ENCODE results near the gene HBA1.
A peak's percentile ranks its signal among the peaks of the same experiment; 100 is the strongest.
"Not testable (repeated sequence)": the region's sequence is repeated elsewhere in the genome, so short reads cannot be mapped to it uniquely, and the experiment has no call there.

HBA1 gene

DNA sequence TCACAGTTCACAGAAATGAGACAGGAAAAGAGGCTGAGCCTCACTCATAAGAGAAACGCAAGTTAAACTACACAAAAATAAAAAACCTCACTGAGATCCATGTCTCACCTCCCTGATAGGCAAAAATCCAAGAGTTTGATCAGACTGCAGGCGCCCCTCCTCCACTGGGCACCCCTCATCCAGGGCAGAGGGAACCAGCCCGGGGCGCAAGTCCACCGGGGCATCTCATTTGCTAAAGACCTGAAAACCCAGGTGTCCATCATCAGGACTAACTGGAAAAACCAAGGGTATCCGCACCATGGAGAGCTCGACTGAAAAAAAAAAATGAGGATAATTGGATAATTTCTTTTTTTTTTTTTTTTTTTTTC, 21.5 kb upstream of the HBA1 start:
- DNase-seq, result peak in 3 of 10 donors; percentile 26 to 58 (median 28)
- intact Hi-C loops (cut with DNase I), result no loop called here

DNA sequence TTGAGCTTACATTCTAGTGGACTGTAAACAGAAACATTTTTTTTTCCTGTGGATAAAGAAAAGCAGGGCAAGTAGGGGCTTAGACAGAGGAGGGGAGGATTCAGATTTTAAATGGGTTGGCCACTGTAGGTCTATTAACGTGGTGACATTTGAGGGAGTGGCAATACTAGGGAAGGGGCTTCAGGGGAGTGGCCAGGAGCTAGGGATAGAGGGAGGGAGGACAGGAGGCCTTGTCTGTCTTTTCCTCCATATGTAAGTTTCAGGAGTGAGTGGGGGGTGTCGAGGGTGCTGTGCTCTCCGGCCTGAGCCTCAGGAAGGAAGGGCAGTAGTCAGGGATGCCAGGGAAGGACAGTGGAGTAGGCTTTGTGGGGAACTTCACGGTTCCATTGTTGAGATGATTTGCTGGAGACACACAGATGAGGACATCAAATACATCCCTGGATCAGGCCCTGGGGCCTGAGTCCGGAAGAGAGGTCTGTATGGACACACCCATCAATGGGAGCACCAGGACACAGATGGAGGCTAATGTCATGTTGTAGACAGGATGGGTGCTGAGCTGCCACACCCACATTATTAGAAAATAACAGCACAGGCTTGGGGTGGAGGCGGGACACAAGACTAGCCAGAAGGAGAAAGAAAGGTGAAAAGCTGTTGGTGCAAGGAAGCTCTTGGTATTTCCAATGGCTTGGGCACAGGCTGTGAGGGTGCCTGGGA, 17.2 kb upstream of the HBA1 start:
- peak in 2 of 10 donors; percentile 20 to 23 for DNase-seq

DNA sequence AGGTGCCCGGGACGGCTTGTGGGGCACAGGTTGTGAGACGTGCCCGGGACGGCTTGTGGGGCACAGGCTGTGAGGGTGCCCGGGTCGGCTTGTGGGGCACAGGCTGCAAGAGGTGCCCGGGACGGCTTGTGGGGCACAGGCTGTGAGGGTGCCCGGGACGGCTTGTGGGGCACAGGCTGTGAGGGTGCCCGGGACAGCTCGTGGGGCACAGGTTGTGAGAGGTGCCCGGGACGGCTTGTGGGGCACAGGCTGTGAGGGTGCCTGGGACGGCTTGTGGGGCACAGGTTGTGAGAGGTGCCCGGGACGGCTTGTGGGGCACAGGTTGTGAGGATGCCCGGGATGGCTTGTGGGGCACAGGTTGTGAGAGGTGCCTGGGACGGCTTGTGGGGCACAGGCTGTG, 16.2 kb upstream of the HBA1 start:
- intact Hi-C loops (cut with DNase I), result not testable (repeated sequence)

More for the DNA sequence above, 17.2 kb upstream of the HBA1 start:
- intact Hi-C loops (cut with DNase I), result no loop called here

DNA sequence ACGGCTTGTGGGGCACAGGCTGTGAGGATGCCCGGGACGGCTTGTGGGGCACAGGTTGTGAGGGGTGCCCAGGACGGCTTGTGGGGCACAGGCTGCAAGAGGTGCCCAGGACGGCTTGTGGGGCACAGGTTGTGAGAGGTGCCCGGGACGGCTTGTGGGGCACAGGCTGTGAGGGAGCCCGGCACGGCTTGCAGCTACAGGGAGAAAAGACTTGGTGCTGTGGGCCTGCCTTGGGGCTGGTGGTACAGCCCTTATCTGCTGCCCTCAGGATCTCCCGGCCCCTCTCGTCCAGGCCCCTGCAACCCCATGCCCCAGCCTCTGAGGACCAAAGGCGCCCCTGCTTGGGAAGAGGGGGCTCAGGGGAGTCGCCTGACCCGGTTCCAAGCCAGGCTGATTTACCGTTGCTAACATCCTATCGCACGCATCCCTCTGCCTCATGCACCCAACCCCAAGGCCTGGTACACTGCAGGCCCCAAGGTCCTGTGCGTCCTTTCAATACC, 15.7 kb upstream of the HBA1 start:
- peak in 1 of 10 donors; percentile 10 for DNase-seq
- intact Hi-C loops (cut with DNase I), result no loop called here

More for the DNA sequence above, 16.2 kb upstream of the HBA1 start:
- peak in 1 of 10 donors; percentile 22 for DNase-seq

DNA sequence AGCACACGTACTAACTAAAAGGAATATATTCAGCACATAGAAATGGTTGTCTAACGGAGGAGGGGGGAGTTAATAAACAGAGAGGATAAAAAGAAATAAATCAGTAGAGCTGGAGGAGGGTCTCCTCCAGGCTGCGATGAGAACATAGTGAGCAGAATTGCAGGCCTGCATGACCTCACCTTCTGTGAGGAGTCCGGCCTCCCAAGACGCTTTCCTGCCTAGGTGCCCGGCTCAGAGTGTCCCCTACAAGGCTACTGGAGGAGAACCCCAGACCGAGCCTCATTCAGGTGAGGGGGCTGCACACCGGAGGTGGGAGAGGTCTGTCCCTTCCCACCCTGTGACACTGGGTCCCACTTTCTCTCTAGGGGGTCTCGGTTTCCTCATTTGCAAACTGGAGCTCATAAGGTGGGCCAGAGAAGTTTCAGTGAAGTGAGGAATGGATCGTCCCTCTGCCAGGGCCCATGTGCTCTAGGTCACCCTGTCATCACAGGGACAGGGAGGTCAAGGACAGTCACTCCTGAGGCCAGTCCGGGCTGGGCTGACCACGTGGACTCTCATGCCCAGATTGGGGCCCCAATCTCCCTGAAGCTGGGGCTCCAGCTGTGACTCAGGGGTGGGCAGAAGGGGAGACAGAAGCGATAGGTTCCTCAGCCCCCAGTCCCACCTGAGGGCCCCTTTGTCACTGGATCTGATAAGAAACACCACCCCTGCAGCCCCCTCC, 14.0 kb upstream of the HBA1 start:
- intact Hi-C loops (cut with DNase I), result no loop called here
- DNase-seq, result peak in 2 of 10 donors; percentile 51 to 59

DNA sequence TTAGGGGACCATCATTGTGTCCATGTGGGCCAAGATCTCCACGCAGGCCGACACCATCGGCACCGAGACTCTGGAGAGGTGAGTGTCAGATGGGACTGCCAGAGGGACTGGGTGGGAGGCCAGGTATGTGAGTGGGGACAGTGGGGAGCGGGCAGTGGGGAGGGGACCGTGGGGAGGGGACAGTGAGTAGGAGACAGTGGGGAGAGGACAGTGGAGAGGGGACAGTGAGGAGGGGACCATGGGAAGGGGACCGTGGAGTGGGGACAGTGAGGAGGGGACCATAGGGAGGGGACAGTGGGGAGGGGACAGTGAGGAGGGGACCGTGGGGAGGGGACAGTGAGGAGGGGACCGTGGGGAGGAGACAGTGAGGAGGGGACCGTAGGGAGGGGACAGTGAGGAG, 13.3 kb upstream of the HBA1 start:
- DNase-seq, result peak in 1 of 10 donors; percentile 24
- intact Hi-C loops (cut with DNase I), result not testable (repeated sequence)

DNA sequence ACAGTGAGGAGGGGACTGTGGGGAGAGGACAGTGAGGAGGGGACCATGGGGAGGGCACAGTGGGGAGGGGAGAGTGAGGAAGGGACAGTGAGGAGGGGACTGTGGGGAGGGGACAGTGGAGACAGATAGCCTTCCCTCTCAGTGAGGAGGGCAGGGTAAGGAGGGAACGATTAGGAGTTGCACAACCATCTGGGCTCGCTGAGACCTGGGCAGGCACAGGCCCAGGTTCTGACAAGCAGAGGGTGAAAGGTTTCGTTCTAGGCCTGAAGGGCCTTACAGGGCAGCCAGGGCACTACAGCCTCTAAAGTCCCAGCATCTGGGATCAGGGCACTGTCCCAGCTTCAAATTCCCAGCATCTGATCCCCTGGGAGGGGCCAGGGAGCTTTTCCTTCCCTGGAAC, 12.8 kb upstream of the HBA1 start:
- DNase-seq; intact Hi-C loops (cut with DNase I): not testable (repeated sequence)

DNA sequence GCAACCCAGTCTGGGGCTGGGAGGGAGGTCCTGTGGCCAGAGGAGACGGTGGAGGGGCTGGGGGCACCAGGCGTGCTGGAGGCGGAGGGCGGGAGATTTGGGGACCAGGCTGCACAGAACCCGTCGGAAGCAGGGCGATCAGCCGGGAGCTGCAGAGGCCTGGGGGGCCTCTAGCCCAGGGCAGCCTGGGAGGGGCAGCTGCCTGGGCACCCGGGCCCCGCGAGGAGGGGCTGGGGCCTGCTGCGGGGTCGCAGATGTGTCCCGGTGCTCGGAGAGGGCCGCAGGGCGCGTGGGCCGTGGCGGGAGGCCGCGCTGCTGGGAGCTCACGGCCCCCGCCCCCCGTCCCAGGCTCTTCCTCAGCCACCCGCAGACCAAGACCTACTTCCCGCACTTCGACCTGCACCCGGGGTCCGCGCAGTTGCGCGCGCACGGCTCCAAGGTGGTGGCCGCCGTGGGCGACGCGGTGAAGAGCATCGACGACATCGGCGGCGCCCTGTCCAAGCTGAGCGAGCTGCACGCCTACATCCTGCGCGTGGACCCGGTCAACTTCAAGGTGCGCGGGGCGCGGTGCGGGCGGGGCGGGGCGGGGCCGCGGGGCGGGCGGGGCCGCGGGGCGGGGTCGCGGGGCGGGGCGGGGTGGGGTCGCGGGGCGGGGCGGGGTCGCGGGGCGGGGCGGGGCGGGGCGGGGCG, 12.2 kb upstream of the HBA1 start:
- intact Hi-C loops (cut with DNase I); DNase-seq: not testable (repeated sequence)

DNA sequence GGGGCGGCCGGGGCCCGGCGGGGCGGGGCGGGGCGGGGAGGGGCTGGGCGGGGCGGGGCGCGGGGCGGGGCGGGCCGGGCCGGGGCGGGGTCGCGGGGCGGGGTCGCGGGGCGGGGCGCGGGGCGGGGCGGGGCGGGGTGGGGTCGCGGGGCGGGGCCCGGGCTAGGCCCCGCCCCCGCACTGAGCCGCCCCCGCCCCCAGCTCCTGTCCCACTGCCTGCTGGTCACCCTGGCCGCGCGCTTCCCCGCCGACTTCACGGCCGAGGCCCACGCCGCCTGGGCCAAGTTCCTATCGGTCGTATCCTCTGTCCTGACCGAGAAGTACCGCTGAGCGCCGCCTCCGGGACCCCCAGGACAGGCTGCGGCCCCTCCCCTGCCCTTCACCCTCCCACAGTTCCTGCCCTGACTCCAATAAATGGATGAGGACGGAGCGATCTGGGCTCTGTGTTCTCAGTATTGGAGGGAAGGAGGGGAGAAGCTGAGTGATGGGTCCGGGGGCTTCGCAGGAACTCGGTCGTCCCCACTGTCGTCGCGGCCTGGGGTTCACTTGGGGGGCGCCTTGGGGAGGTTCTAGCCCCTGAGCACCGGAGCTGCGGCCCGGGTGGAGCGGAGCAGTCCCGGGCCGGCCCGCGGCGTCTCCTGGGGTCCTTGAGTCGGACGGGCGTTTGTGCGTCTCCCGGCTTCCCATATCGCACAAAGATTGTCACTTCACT, 11.5 kb upstream of the HBA1 start:
- intact Hi-C loops (cut with DNase I), result no loop called here
- DNase-seq, result peak in 1 of 10 donors; percentile 23

DNA sequence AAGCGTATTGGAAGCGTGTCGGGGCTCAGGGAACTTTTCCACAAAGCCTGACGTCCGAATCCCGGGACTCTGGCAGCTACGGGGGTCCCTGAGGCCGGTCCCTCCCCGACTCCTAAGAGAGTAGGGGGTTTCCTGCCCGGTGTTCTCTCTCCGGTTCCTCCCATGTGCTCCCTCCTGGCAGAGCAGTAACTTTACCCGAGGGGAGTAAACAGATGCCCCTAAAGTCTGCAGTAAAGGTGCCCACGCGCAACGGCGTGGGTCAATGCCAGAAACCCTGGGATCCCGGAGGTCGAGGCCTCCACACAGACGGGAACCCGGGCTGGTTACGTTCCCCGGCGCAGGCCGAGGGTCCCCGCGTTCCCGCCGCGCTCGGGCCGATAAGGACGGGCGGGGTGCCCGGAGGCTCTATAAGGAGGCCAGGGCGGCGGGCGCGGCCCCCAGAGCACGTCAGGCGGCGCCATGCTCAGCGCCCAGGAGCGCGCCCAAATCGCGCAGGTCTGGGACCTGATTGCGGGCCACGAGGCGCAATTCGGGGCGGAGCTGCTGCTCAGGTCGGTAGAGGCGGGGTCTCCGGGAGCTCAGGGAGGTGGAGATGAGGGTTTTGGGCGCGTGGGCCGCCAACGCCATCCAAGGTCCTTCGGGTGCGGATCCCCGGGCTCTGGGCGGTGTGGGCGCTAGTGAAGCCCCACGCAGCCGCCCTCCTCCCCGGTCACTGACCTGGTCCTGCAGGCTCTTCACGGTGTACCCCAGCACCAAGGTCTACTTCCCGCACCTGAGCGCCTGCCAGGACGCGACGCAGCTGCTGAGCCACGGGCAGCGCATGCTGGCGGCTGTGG, 10.7 kb upstream of the HBA1 start, which contains the start of gene HBM:
TSS of gene HBM (plus strand) at position 440 of the 836 bp plus-strand sequence. CDS start at position 460, 20 bp downstream.
- intact Hi-C loops (cut with DNase I), result no loop called here
- peak in 2 of 10 donors; percentile 48 to 69 for DNase-seq

DNA sequence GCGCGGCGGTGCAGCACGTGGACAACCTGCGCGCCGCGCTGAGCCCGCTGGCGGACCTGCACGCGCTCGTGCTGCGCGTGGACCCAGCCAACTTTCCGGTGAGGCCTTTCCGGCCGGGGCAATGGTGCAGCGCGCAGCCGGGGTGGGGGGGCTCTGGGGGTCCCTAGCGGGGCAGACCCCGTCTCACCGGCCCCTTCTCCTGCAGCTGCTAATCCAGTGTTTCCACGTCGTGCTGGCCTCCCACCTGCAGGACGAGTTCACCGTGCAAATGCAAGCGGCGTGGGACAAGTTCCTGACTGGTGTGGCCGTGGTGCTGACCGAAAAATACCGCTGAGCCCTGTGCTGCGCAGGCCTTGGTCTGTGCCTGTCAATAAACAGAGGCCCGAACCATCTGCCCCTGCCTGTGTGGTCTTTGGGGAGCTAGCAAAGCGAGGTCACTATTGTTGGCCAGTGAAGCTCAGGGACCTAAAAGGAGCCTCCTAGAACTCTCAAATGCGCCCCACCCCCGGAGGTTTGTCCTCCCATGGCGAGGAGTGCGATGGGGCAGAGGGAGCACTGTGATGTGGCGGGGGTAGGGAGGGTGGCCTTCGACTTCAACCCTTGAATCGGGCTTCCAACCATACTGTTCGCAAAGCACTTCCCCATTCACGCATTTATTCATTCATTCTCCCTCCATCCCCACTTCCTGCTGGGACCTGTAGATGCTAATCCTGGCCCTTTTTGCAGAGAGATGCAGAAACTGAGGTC, 9.9 kb upstream of the HBA1 start:
- intact Hi-C loops (cut with DNase I), result no loop called here
- DNase-seq, result peak in 2 of 10 donors; percentile 59 to 84

DNA sequence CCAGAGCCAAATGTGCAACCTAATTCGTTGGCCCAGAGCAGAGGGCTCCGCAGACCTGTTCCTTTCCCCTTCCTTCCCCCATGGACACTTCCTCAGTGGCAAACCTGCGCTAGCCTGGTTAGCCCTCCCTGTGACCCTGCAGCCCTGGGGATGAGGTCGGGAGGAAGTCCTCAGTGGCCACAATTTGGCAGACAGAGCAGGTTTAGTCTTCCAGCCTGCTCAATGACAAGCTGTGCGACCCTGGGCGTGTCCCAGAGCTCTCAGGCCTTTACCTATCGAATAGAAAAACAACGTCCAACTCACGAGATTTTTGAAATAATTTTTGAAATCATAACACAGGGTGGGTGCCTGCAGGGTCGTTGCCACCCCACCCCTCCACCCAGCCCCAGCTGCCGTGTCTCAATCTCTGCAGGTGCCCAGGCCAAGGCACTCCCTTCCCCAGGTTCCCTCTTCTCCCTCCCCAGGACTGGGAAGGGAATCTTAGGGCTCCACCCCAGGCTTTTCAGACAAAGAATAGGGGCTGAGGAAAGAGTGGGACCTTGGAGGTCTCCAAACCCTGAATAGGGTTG, 9.3 kb upstream of the HBA1 start:
- intact Hi-C loops (cut with DNase I), result no loop called here

DNA sequence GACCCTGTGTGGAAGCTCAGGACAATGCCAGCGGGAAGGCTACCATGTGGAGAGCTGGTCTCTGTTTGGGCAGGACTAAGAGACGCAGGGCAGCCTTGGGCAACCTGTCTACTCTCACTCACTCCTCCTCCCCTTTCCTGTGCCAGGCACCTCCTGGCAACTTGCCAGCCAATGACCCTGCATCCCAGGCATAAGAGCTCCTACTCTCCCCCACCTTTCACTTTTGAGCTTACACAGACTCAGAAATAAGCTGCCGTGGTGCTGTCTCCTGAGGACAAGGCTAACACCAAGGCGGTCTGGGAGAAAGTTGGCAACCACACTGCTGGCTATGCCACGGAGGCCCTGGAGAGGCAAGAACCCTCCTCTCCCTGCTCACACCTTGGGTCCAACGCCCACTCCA, 8.1 kb upstream of the HBA1 start:
- intact Hi-C loops (cut with DNase I), result no loop called here
- DNase-seq, result peak in 1 of 10 donors; percentile 34

More for the DNA sequence above, 9.3 kb upstream of the HBA1 start:
- DNase-seq, result no peak

DNA sequence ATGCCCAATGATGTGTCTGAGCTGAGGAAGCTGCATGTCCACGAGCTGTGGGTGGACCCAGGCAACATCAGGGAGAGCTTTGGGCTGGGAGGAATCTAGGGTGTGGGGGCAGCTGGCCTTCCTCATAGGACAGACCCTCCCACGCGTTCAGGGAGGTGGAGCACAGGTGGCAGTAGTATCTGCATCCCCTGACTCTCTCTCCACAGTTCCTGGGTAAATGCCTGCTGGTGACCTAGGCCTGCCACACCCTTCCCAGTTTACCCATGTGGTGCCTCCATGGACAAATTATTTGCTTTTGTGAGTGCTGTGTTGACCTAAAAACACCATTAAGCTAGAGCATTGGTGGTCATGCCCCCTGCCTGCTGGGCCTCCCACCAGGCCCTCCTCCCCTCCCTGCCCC, 7.5 kb upstream of the HBA1 start:
- intact Hi-C loops (cut with DNase I), result no loop called here
- no peak for DNase-seq

DNA sequence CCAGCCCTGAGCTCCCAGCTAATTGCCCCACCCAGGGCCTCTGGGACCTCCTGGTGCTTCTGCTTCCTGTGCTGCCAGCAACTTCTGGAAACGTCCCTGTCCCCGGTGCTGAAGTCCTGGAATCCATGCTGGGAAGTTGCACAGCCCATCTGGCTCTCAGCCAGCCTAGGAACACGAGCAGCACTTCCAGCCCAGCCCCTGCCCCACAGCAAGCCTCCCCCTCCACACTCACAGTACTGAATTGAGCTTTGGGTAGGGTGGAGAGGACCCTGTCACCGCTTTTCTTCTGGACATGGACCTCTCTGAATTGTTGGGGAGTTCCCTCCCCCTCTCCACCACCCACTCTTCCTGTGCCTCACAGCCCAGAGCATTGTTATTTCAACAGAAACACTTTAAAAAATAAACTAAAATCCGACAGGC, 6.4 kb upstream of the HBA1 start:
- peak in 1 of 10 donors; percentile 76 for DNase-seq
- intact Hi-C loops (cut with DNase I), result not testable (repeated sequence)

DNA sequence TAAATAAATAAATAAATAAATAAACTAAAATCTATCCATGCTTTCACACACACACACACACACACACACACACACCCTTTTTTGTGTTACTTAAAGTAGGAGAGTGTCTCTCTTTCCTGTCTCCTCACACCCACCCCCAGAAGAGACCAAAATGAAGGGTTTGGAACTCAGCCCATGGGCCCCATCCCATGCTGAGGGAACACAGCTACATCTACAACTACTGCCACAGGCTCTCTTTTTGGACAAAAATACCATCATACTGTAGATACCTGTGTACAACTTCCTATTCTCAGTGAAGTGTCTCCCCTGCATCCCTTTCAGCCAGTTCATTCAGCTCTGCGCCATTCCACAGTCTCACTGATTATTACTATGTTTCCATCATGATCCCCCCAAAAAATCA, 5.7 kb upstream of the HBA1 start:
- no peak for DNase-seq
- intact Hi-C loops (cut with DNase I), result no loop called here

DNA sequence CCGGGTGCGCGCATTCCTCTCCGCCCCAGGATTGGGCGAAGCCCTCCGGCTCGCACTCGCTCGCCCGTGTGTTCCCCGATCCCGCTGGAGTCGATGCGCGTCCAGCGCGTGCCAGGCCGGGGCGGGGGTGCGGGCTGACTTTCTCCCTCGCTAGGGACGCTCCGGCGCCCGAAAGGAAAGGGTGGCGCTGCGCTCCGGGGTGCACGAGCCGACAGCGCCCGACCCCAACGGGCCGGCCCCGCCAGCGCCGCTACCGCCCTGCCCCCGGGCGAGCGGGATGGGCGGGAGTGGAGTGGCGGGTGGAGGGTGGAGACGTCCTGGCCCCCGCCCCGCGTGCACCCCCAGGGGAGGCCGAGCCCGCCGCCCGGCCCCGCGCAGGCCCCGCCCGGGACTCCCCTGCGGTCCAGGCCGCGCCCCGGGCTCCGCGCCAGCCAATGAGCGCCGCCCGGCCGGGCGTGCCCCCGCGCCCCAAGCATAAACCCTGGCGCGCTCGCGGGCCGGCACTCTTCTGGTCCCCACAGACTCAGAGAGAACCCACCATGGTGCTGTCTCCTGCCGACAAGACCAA, 4.0 kb upstream of the HBA1 start, which contains the start of gene HBA2:
TSS of gene HBA2 (plus strand) at position 503 of the 568 bp plus-strand sequence. CDS start at position 540, 37 bp downstream.
- intact Hi-C loops (cut with DNase I); DNase-seq: not testable (repeated sequence)
